Lung (tissue), 12 donors: ENCODE results near the gene MDFIC. TPM values are rescaled to one million over a fixed set of nuclear protein-coding genes. Genes with fewer than 3 reads are reported as not detected.

Experiments
- ATAC-seq: fragments of 200-7000 bp; cut with Tn5 transposase; one replicate; pipeline ENCODE4 v1.9.1; 2020; ENCODE audit warnings: moderate number of reproducible peaks; ENCODE audit not compliant: insufficient read depth, low FRiP score
- DNase-seq, 3 donors: peaks; one replicate each; pipeline ENCODE4 v3.0.0-alpha.2; 2013 to 2017
- H3K27ac ChIP-seq, 2 donors: one replicate each; pipeline ENCODE4 v1.5.1; 2013; ENCODE audit warnings: mild to moderate bottlenecking in 2 of 2, moderate library complexity in 2 of 2, control low read depth in 1 of 2, inconsistent platforms in 1 of 2, low read depth in 1 of 2, low read length in 1 of 2
- H3K27me3 ChIP-seq, 3 donors: one replicate each; pipeline ENCODE4 v1.5.1; 2013; ENCODE audit warnings: low read length in 2 of 3; ENCODE audit not compliant: control insufficient read depth in 3 of 3, insufficient read depth in 3 of 3
- H3K36me3 ChIP-seq, 4 donors: one replicate each; pipeline ENCODE4 v1.5.1; 2013; ENCODE audit warnings: low read length in 4 of 4, mild to moderate bottlenecking in 1 of 4, moderate library complexity in 1 of 4; ENCODE audit not compliant: control insufficient read depth in 4 of 4, insufficient read depth in 4 of 4
- H3K4me1 ChIP-seq, 5 donors: one replicate each; pipeline ENCODE4 v1.5.1; 2013; ENCODE audit warnings: low read length in 5 of 5, mild to moderate bottlenecking in 2 of 5, moderate library complexity in 1 of 5; ENCODE audit not compliant: control insufficient read depth in 5 of 5, insufficient read depth in 5 of 5
- H3K4me3 ChIP-seq: one replicate; pipeline ENCODE4 v1.5.1; 2013; ENCODE audit warnings: mild to moderate bottlenecking, control low read depth, moderate library complexity
- H3K9ac ChIP-seq, 2 donors: one replicate each; pipeline ENCODE4 v1.5.1; 2013; ENCODE audit warnings: low read length in 2 of 2, control low read depth in 1 of 2; ENCODE audit not compliant: insufficient read depth in 1 of 2
- H3K9me3 ChIP-seq, 4 donors: one replicate each; pipeline ENCODE4 v1.5.1; 2013; ENCODE audit warnings: low read length in 3 of 4, mild to moderate bottlenecking in 1 of 4, moderate library complexity in 1 of 4; ENCODE audit not compliant: control insufficient read depth in 4 of 4, insufficient read depth in 3 of 4
- CTCF ChIP-seq: IDR thresholded peaks from 2 replicates; pipeline ENCODE4 v1.5.1; 2012; ENCODE audit warnings: mild to moderate bottlenecking; ENCODE audit errors: control extremely low read depth, extremely low read depth
- whole genome bisulfite sequencing, 2 donors: extraction: QIAGEN DNeasy Blood & Tissue Kit; methylation state at CpG; one replicate each; pipeline ENCODE4 v1.1.7; 2013; 5-methylcytosine and 5-hydroxymethylcytosine counted together
- polyA plus RNA-seq, 2 donors: library from polyadenylated mRNA; stranded (reverse); fragments of 200-250 nt; gene quantifications; one replicate each; pipeline ENCODE4 v1.2.1, GENCODE V29; 2013
- total RNA-seq, 2 donors: library from RNA; depleted of rRNA in 1 of 2; stranded (reverse); fragments of >200 nt in 1 of 2; gene quantifications; one replicate each; pipeline ENCODE4 v1.2.1, GENCODE V29; 2014 to 2021
- donor health status: control.
- donor health status: control.
- donor health status: Bipolar disorder and iron deficiency.
- donor health status: healthy.
- donor health status: DM: yes; HTN: yes; CAD: no.

MDFIC gene
- total and polyA plus RNA-seq, 4 donors, result 13.3 to 55.5 (median 25.5) TPM

GRCh38 chr7:114903131-114903530, 18.8 kb upstream of the MDFIC start:
- no peaks in the 10 kb centered on the region for H3K4me1 ChIP-seq
- H3K27ac ChIP-seq, result no peak overlapping the region
- H3K9ac ChIP-seq, result no peak overlapping the region
- no peaks in the 10 kb centered on the region for H3K36me3 ChIP-seq
- TF ChIP-seq CTCF, result no peak
- 92 to 95% methylated on average over 2 of the region's 2 CpGs for WGBS, 2 donors
- no peak for DNase-seq
- H3K9me3 ChIP-seq, result peaks cover 0 to under 1% (median 0%) of the 10 kb centered on the region in 4 donors
- no peak overlapping the region for H3K4me3 ChIP-seq
- H3K27me3 ChIP-seq, result no peaks in the 10 kb centered on the region
- no peak for ATAC-seq

DNA sequence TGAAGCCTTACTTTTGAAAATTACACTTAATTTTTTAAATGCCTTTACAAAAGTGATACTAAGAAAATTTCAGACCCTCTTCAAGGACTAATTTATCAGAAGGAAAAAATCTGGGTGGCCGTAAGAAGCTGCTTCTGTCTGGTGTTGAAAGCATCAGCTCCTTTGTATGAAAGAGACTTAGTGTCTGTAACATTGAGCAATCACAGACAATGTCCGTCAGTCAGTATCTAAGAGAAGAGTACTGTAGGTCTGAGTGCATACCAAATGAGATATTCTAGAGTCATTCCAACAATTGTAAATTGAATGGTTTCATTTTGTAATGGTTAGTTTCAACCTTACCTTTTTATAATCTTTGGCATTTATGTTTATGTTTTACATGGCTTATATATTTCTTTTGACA, 11.1 kb upstream of the MDFIC start:
- Histone ChIP-seq H3K4me1 (peaks cover 0 to 1% (median 0%) of the 10 kb centered on the region in 5 donors), H3K4me3 (no peak overlapping the region), H3K27ac (no peak overlapping the region), H3K9ac (no peak overlapping the region), H3K36me3 (no peaks in the 10 kb centered on the region), H3K9me3 (peaks cover 0 to 3% (median 2%) of the 10 kb centered on the region in 4 donors), H3K27me3 (no peaks in the 10 kb centered on the region)
- WGBS, 2 donors, result 58 to 81% methylated on average over 2 of the region's 2 CpGs
- DNase-seq (no peak), ATAC-seq (no peak)
- no peak for TF ChIP-seq CTCF

DNA sequence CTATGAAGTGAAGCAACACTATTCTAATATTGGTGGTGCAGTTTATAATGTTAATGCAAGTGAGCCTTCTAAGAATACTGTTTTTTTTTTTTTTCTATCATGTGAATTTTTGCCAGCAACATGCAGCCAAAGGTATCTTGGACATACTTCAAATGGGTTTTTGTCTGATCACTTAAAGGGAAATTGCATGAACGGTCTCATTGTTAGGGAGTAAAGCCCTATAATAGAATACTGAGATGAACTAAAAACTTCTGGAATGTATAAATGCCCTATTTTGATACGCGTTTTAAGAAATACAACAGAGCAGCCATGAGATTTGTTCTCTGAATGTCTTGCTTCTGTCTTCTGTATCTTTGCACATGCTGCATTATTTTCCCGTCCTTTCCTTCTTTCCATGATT, 10.5 kb upstream of the MDFIC start:
- WGBS, 2 donors, result 94 to 95% methylated on average over 4 of the region's 4 CpGs
- ATAC-seq (no peak), DNase-seq (no peak)
- TF ChIP-seq CTCF, result no peak
- Histone ChIP-seq H3K4me1 (peaks cover 0 to 8% (median 0%) of the 10 kb centered on the region in 5 donors), H3K36me3 (no peaks in the 10 kb centered on the region), H3K9me3 (peaks cover 0 to 3% (median 2%) of the 10 kb centered on the region in 4 donors), H3K9ac (no peak overlapping the region), H3K27me3 (no peaks in the 10 kb centered on the region), H3K4me3 (no peak overlapping the region), H3K27ac (no peak overlapping the region)

DNA sequence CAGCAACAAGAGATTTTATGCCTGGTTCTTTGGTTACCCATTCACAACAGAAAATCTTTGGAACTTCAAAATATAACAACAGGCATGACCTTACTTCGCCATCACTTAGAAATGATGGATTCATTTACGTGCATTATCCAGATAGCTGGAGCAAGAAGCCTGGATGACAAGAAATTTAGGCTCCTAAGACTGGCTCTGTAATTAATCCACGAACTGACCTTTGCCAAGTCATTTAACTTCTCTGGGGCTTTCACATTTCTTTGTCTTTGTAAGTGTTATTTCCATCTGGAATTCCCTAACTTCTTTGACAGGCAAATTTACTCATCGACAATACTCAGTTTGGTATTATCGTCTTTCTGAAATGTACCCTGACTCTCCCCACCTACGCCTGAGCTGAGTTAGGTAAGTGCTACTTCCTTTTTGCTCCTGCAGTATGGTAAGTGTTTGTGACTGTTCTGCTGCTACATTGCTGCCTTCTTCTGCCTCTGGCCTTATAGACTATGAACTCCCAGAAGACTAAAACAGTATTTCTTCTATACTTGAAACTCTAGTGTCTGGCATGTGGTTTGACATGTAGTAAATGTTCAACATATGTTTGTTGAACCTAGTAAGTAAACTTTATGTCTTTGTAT, 5.5 kb upstream of the MDFIC start:
- peaks cover 0 to 12% (median 2%) of the 10 kb centered on the region in 5 donors for H3K4me1 ChIP-seq
- ATAC-seq (no peak), DNase-seq (no peak)
- H3K27me3 ChIP-seq, result no peaks in the 10 kb centered on the region
- WGBS, 2 donors, result 80 to 86% methylated on average over 6 of the region's 6 CpGs
- no peak overlapping the region for H3K4me3 ChIP-seq
- no peaks in the 10 kb centered on the region for H3K9me3 ChIP-seq
- no peak for TF ChIP-seq CTCF
- no peak overlapping the region for H3K9ac ChIP-seq
- no peak overlapping the region for H3K27ac ChIP-seq
- no peaks in the 10 kb centered on the region for H3K36me3 ChIP-seq
